Osteoblast (primary cell): ENCODE measurements around the gene DTNB. TPM values are rescaled to one million over a fixed set of nuclear protein-coding genes. Genes with fewer than 3 reads are reported as not detected.

Source experiments
- DNase-seq: peaks from one replicate; pipeline ENCODE4 v3.0.0; 2011; ENCODE audit warnings: low spot score, mixed read lengths; ENCODE audit not compliant: insufficient read length; ENCODE audit errors: missing footprints
- H2AFZ ChIP-seq: 2 replicates; pipeline ENCODE4 v1.6.0; 2011; ENCODE audit warnings: mild to moderate bottlenecking, low read length
- H3K27ac ChIP-seq: 2 replicates; pipeline ENCODE4 v1.5.1; 2011; ENCODE audit warnings: mild to moderate bottlenecking, low read depth, low read length, moderate library complexity
- H3K27me3 ChIP-seq: 2 replicates; pipeline ENCODE4 v1.6.0; 2012; ENCODE audit warnings: mild to moderate bottlenecking, control low read depth, inconsistent platforms, low read length, moderate library complexity; ENCODE audit not compliant: insufficient read depth
- H3K36me3 ChIP-seq: 2 replicates; pipeline ENCODE4 v1.5.1; 2011; ENCODE audit warnings: mild to moderate bottlenecking, low read length, control low read depth, moderate library complexity; ENCODE audit not compliant: insufficient read depth
- H3K4me1 ChIP-seq: 2 replicates; pipeline ENCODE4 v1.5.1; 2011; ENCODE audit warnings: mild to moderate bottlenecking, low read length, control low read depth, moderate library complexity; ENCODE audit not compliant: insufficient read depth
- H3K4me2 ChIP-seq: 2 replicates; pipeline ENCODE4 v1.6.0; 2011; ENCODE audit warnings: mild to moderate bottlenecking, low read length; ENCODE audit not compliant: insufficient read depth
- H3K4me3 ChIP-seq: fragments of 200-600 bp; sonication (generic); 3 replicates; pipeline ENCODE4 v1.5.1; 2012; ENCODE audit warnings: mild to moderate bottlenecking, low read length, inconsistent platforms; ENCODE audit not compliant: insufficient read depth
- H3K79me2 ChIP-seq: 2 replicates; pipeline ENCODE4 v1.6.0; 2012; ENCODE audit warnings: mild to moderate bottlenecking, low read length, control low read depth, inconsistent platforms; ENCODE audit not compliant: insufficient read depth
- H3K9me3 ChIP-seq: 2 replicates; pipeline ENCODE4 v1.5.1; 2011; ENCODE audit warnings: low read depth, low read length, control low read depth
- H4K20me1 ChIP-seq: 2 replicates; pipeline ENCODE4 v1.6.0; 2012; ENCODE audit warnings: mild to moderate bottlenecking, low read length, control low read depth; ENCODE audit not compliant: insufficient read depth
- CTCF ChIP-seq: IDR thresholded peaks from 2 replicates; pipeline ENCODE4 v1.5.1; 2011; ENCODE audit warnings: mild to moderate bottlenecking, low read depth, low read length, moderate library complexity; ENCODE audit errors: extremely low read depth
- total RNA-seq: library from RNA; depleted of rRNA; stranded (reverse); fragments of >200 nt; gene quantifications from 2 replicates; pipeline ENCODE4 v1.2.3, GENCODE V29; 2012

Gene DTNB
- total RNA-seq, 1 donor = 9.8 TPM

GRCh38 chr2:25483607-25484266 lies 189.6 kb downstream of the DTNB start:
- Histone ChIP-seq H3K9me3 (no peaks in the 10 kb centered on the region), H2AFZ (no peak overlapping the region), H3K79me2 (no peaks in the 10 kb centered on the region), H3K27me3 (no peaks in the 10 kb centered on the region), H3K4me2 (no peak overlapping the region), H3K4me1 (peaks cover 7% of the 10 kb centered on the region), H3K27ac (no peak overlapping the region), H3K4me3 (no peak overlapping the region), H4K20me1 (no peaks in the 10 kb centered on the region), H3K36me3 (no peaks in the 10 kb centered on the region)
- TF ChIP-seq CTCF = no peak
- no peak for DNase-seq

- Histone ChIP-seq H4K20me1 (no peaks in the 10 kb centered on the region), H3K27ac (no peak overlapping the region), H3K4me1 (peaks cover 7% of the 10 kb centered on the region), H3K9me3 (no peaks in the 10 kb centered on the region), H3K4me3 (no peak overlapping the region), H3K79me2 (no peaks in the 10 kb centered on the region), H3K4me2 (no peak overlapping the region), H3K27me3 (no peaks in the 10 kb centered on the region), H3K36me3 (no peaks in the 10 kb centered on the region), H2AFZ (no peak overlapping the region)
- TF ChIP-seq CTCF = no peak
- DNase-seq = no peak
These were observed 191.0 kb downstream of the DTNB start for GRCh38 chr2:25482341-25482740.

- peak overlapping the region; percentile 31 for H3K4me2 ChIP-seq
- no peaks in the 10 kb centered on the region for H3K27me3 ChIP-seq
- no peaks in the 10 kb centered on the region for H3K79me2 ChIP-seq
- H3K4me1 ChIP-seq = peaks cover 7% of the 10 kb centered on the region
- no peak overlapping the region for H3K27ac ChIP-seq
- no peak for TF ChIP-seq CTCF
- no peaks in the 10 kb centered on the region for H4K20me1 ChIP-seq
- no peaks in the 10 kb centered on the region for H3K36me3 ChIP-seq
- no peak overlapping the region for H3K4me3 ChIP-seq
- no peak overlapping the region for H2AFZ ChIP-seq
- no peaks in the 10 kb centered on the region for H3K9me3 ChIP-seq
- no peak for DNase-seq
These were observed 191.7 kb downstream of the DTNB start for GRCh38 chr2:25481381-25482300.

- H3K4me3 ChIP-seq = no peak overlapping the region
- DNase-seq = no peak
- no peaks in the 10 kb centered on the region for H3K9me3 ChIP-seq
- no peak overlapping the region for H3K27ac ChIP-seq
- H3K4me2 ChIP-seq = no peak overlapping the region
- no peaks in the 10 kb centered on the region for H3K27me3 ChIP-seq
- H3K79me2 ChIP-seq = no peaks in the 10 kb centered on the region
- H4K20me1 ChIP-seq = no peaks in the 10 kb centered on the region
- H3K4me1 ChIP-seq = peaks cover 7% of the 10 kb centered on the region
- H2AFZ ChIP-seq = no peak overlapping the region
- H3K36me3 ChIP-seq = no peaks in the 10 kb centered on the region
- TF ChIP-seq CTCF = no peak
These were observed 192.8 kb downstream of the DTNB start for GRCh38 chr2:25480561-25480960.
